Prostate gland (tissue), 2 donors: ENCODE results near the gene SLC2A10.

Experiments used
- POLR2A ChIP-seq: fragments of 450-650 bp; IDR thresholded peaks from one replicate; pipeline ENCODE4 v1.6.1; 2016; ENCODE audit warnings: antibody characterized with exemption, mild to moderate bottlenecking
- TF ChIP-seq, protein P1 (sequence below), 4 experiments: fragments of 200-600 bp in 2 of 4; fragments of 450-650 bp in 2 of 4; sonication (generic) in 2 of 4; IDR thresholded peaks; 1 replicate in 3 of 4; 2 replicates in 1 of 4; pipeline ENCODE4 v1.5.1; 2016 to 2019; ENCODE audit warnings: antibody characterized with exemption in 4 of 4, mild to moderate bottlenecking in 2 of 4, moderate library complexity in 2 of 4

GRCh38 chr20:46666306-46666705 lies 43.1 kb upstream of the SLC2A10 start:
- TF ChIP-seq, protein P1, sequence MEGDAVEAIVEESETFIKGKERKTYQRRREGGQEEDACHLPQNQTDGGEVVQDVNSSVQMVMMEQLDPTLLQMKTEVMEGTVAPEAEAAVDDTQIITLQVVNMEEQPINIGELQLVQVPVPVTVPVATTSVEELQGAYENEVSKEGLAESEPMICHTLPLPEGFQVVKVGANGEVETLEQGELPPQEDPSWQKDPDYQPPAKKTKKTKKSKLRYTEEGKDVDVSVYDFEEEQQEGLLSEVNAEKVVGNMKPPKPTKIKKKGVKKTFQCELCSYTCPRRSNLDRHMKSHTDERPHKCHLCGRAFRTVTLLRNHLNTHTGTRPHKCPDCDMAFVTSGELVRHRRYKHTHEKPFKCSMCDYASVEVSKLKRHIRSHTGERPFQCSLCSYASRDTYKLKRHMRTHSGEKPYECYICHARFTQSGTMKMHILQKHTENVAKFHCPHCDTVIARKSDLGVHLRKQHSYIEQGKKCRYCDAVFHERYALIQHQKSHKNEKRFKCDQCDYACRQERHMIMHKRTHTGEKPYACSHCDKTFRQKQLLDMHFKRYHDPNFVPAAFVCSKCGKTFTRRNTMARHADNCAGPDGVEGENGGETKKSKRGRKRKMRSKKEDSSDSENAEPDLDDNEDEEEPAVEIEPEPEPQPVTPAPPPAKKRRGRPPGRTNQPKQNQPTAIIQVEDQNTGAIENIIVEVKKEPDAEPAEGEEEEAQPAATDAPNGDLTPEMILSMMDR (IDR thresholded peaks at IDR 0.05) = no peak
- no peak for TF ChIP-seq POLR2A
